Measurements from ENCODE around the gene SEC11A.
"Not testable (repeated sequence)": the region's sequence is repeated elsewhere in the genome, so short reads cannot be mapped to it uniquely, and the experiment has no call there.

The SEC11A gene

GRCh38 chr15:84669726-84670125 lies 46.2 kb downstream of the SEC11A start:
- DNase-seq: no peak

GRCh38 chr15:84668221-84668982 lies 47.5 kb downstream of the SEC11A start:
- DNase-seq: no peak

- DNase-seq: no peak
Measured at GRCh38 chr15:84666373-84666772, 49.6 kb downstream of the SEC11A start.

GRCh38 chr15:84661001-84661400 lies 54.9 kb downstream of the SEC11A start:
- DNase-seq: no peak

- DNase-seq: no peak
Measured at GRCh38 chr15:84659904-84660781, 55.8 kb downstream of the SEC11A start.

- DNase-seq: no peak
Measured at GRCh38 chr15:84658788-84659411, 57.0 kb downstream of the SEC11A start.

- DNase-seq: peak; percentile 93
Measured at GRCh38 chr15:84658080-84658787, 57.7 kb downstream of the SEC11A start, which contains the start of gene NMB. NMB (minus strand) TSS chr15:84658199; CDS start chr15:84658152, 47 bp downstream.

GRCh38 chr15:84657748-84658079 lies 58.2 kb downstream of the SEC11A start:
- no peak for DNase-seq

- no peak for DNase-seq
Measured at GRCh38 chr15:84656972-84657371, 59.0 kb downstream of the SEC11A start.

- peak; percentile 88 for DNase-seq
Measured at GRCh38 chr15:84654689-84655453, 61.1 kb downstream of the SEC11A start.

GRCh38 chr15:84653910-84654688 lies 61.8 kb downstream of the SEC11A start, which contains the start of gene WDR73:
WDR73 (minus strand) TSS chr15:84654283; CDS start chr15:84654274, 9 bp downstream.
- DNase-seq: peak; percentile 99

- no peak for DNase-seq
Measured at GRCh38 chr15:84653584-84653909, 62.4 kb downstream of the SEC11A start.

- DNase-seq: no peak
Measured at GRCh38 chr15:84649706-84650105, 66.2 kb downstream of the SEC11A start.

- no peak for DNase-seq
Measured at GRCh38 chr15:84648539-84648938, 67.4 kb downstream of the SEC11A start.

GRCh38 chr15:84647726-84648125 lies 68.2 kb downstream of the SEC11A start:
- DNase-seq: no peak

- no peak for DNase-seq
Measured at GRCh38 chr15:84645997-84646396, 69.9 kb downstream of the SEC11A start.

GRCh38 chr15:84645496-84645895 lies 70.4 kb downstream of the SEC11A start:
- DNase-seq: no peak

- DNase-seq: no peak
Measured at GRCh38 chr15:84643838-84644237, 72.1 kb downstream of the SEC11A start.

GRCh38 chr15:84642640-84643039 lies 73.3 kb downstream of the SEC11A start:
- DNase-seq: not testable (repeated sequence)

- not testable (repeated sequence) for DNase-seq
Measured at GRCh38 chr15:84641871-84642270, 74.1 kb downstream of the SEC11A start.

- DNase-seq: no peak
Measured at GRCh38 chr15:84638103-84638502, 77.8 kb downstream of the SEC11A start.

Data from activated CD8-positive, alpha-beta memory T cell treated with anti-CD3 and anti-CD28 coated beads for 24 hours (primary cell).